A549 (cell line): Measurements from ENCODE around the gene MAPK12. TPM values are rescaled to one million over a fixed set of nuclear protein-coding genes. Genes with fewer than 3 reads are reported as not detected.
A peak's percentile ranks its signal among the peaks of the same experiment; 100 is the strongest.

Experiments used
- ATAC-seq, 2 experiments: fragments of 200-7000 bp in 1 of 2; fragments of >200 bp in 1 of 2; cut with Nextera tagmentation in 1 of 2; cut with Tn5 transposase in 1 of 2; 3 replicates each; pipeline versions ENCODE4 v1.8.0 to v1.9.1; 2018 to 2020; ENCODE audit warnings: mild to moderate bottlenecking in 1 of 2, moderate library complexity in 1 of 2
- CTCF ChIA-PET: fragments of 300-600 bp; sonication (Branson Sonifier 250); formaldehyde crosslinking; extraction: SDS; loops from one replicate; lab custom pipeline; 2021; ENCODE audit warnings: antibody characterized with exemption, inconsistent platforms; lab: Yijun Ruan, JAX
- POLR2A ChIA-PET: fragments of 350-600 bp; formaldehyde crosslinking; extraction: SDS; loops from one replicate; lab custom pipeline; 2021; ENCODE audit warnings: antibody characterized with exemption, inconsistent platforms; lab: Yijun Ruan, JAX
- DNase-seq, 2 experiments: peaks; one replicate each; pipeline versions ENCODE4 v3.0.0 to v3.0.0-alpha.2; 2011 to 2016; ENCODE audit warnings: low read depth in 1 of 2, low spot score in 1 of 2
- FAIRE-seq: peaks from 2 replicates; lab custom pipeline; 2011; peaks lifted over from hg19 to GRCh38; lab: Jason Lieb, UNC
- H3K27ac ChIP-seq, 2 experiments: fragments of >200 bp; sonication (Bioruptor Twin); formaldehyde crosslinking; 3 replicates each; pipeline ENCODE4 v1.5.1; 2016 to 2017
- H3K4me1 ChIP-seq: fragments of >200 bp; sonication (Bioruptor Twin); formaldehyde crosslinking; 3 replicates; pipeline ENCODE4 v1.6.1; 2016
- H3K4me2 ChIP-seq: fragments of >200 bp; sonication (Bioruptor Twin); formaldehyde crosslinking; 3 replicates; pipeline ENCODE4 v1.6.1; 2016
- H3K4me3 ChIP-seq: fragments of >200 bp; sonication (Bioruptor Twin); formaldehyde crosslinking; 3 replicates; pipeline ENCODE4 v1.5.1; 2016
- H3K9me3 ChIP-seq: fragments of >200 bp; sonication (Bioruptor Twin); formaldehyde crosslinking; 3 replicates; pipeline ENCODE4 v1.6.1; 2016
- BCL3 ChIP-seq: fragments of >200 bp; sonication (Bioruptor Twin); formaldehyde crosslinking; IDR thresholded peaks from 3 replicates; pipeline ENCODE4 v1.6.1; 2016
- EHF ChIP-seq: fragments of 250-450 bp; sonication (Bioruptor Pico); IDR thresholded peaks from 2 replicates; pipeline ENCODE4 v1.5.0; 2020; ENCODE audit warnings: mild to moderate bottlenecking
- FOXS1 ChIP-seq: fragments of 250-450 bp; sonication (Bioruptor Pico); IDR thresholded peaks from 2 replicates; pipeline ENCODE4 v1.5.0; 2020; ENCODE audit warnings: mild to moderate bottlenecking, moderate library complexity
- GATA3 ChIP-seq: IDR thresholded peaks from 2 replicates; pipeline ENCODE4 v1.6.1; 2012; ENCODE audit warnings: borderline replicate concordance
- HOXB13 ChIP-seq: fragments of 250-450 bp; sonication (Bioruptor Pico); IDR thresholded peaks from 2 replicates; pipeline ENCODE4 v1.5.0; 2020; ENCODE audit warnings: low read depth, mild to moderate bottlenecking, moderate library complexity
- MAX ChIP-seq: IDR thresholded peaks from 2 replicates; pipeline ENCODE4 v1.6.1; 2012
- NR3C1 ChIP-seq: fragments of >200 bp; sonication (Bioruptor Twin); formaldehyde crosslinking; IDR thresholded peaks from 3 replicates; pipeline ENCODE4 v1.6.1; 2017
- POLR2A ChIP-seq: IDR thresholded peaks from 2 replicates; pipeline ENCODE4 v1.6.1; 2012; ENCODE audit warnings: mild to moderate bottlenecking, low read length
- RAD21 ChIP-seq, 2 experiments: fragments of >200 bp in 1 of 2; sonication (Bioruptor Twin) in 1 of 2; formaldehyde crosslinking in 1 of 2; IDR thresholded peaks in 1 of 2; conservative IDR thresholded peaks in 1 of 2; 2 replicates in 1 of 2; 3 replicates in 1 of 2; pipeline ENCODE4 v1.6.1; 2012 to 2018; ENCODE audit warnings: inconsistent platforms in 1 of 2
- RFX5 ChIP-seq: fragments of 450-650 bp; IDR thresholded peaks from 2 replicates; pipeline ENCODE4 v1.7.1; 2014; ENCODE audit warnings: antibody characterized with exemption, mild to moderate bottlenecking, moderate library complexity
- RNF2 ChIP-seq: fragments of 200-600 bp; sonication (generic); IDR thresholded peaks from 2 replicates; pipeline ENCODE4 v1.6.1; 2016; ENCODE audit warnings: low read depth, mild to moderate bottlenecking, antibody characterized with exemption, moderate library complexity, borderline replicate concordance
- TFCP2L1 ChIP-seq: fragments of 250-450 bp; sonication (Bioruptor Pico); IDR thresholded peaks from 2 replicates; pipeline ENCODE4 v1.5.0; 2021; ENCODE audit warnings: mild to moderate bottlenecking
- TP53 ChIP-seq: fragments of 250-450 bp; sonication (Bioruptor Pico); IDR thresholded peaks from 2 replicates; pipeline ENCODE4 v1.5.0; 2021; ENCODE audit warnings: mild to moderate bottlenecking, moderate library complexity
- ZSCAN20 ChIP-seq: fragments of 250-450 bp; sonication (Bioruptor Pico); IDR thresholded peaks from 2 replicates; pipeline ENCODE4 v1.8.0; 2022; ENCODE audit warnings: mild to moderate bottlenecking, moderate library complexity
- WGBS: methylation state at CpG from one replicate; pipeline ENCODE4 v1.1.6; 2017; ENCODE audit errors: missing lambda C conversion rate; 5-methylcytosine and 5-hydroxymethylcytosine counted together
- polyA plus RNA-seq, 4 experiments: library from polyadenylated mRNA; depleted of rRNA in 3 of 4; stranded (reverse); fragments of >200 nt; fragmentation: RNase III in 1 of 4; extraction: RNeasy Plus Mini Kit Qiagen cat#74134 plus additional on column Dnase treatment in 1 of 4; gene quantifications; 2 replicates in 3 of 4; 3 replicates in 1 of 4; pipeline ENCODE4 v1.2.3, GENCODE V29; 2011 to 2017
- TF ChIP-seq, protein P1 (sequence below): fragments of >200 bp; sonication (Bioruptor Twin); formaldehyde crosslinking; IDR thresholded peaks from 3 replicates; pipeline ENCODE4 v1.5.1; 2016
- TF ChIP-seq, protein P2 (sequence below): fragments of 200-600 bp; sonication (generic); IDR thresholded peaks from 2 replicates; pipeline ENCODE4 v1.6.1; 2016; ENCODE audit warnings: antibody characterized with exemption, mild to moderate bottlenecking, moderate library complexity

Gene MAPK12
- polyA plus RNA-seq, 2 of the 4 experiments (the other 2 are of a cell fraction) = 12.5 to 25.8 TPM

DNA sequence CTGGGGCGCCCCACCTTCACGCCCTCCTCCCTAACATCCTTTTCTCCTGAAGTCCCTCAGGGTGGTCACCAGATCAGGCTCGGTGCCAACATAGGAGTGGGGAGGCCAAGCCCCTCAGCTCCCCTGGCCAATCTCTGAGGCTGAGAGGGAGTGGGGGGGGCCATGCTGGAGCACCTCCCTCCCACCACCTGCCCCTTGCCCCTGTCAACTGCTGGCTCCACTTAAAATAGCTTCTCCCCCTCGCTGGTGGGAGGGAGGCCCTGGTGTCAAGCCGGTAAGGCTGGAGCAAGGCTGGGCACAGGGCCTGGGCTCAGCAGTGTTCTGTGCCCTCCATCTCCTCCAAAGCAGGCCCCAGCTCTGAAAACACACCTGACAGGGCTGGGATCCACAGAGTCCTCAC, 41.1 kb upstream of the MAPK12 start:
- ATAC-seq (no peak), DNase-seq (no peak), FAIRE-seq (no peak)
- peak overlapping the region; percentile 98 to 100 for H3K27ac ChIP-seq
- peak overlapping the region; percentile 96 for H3K4me2 ChIP-seq
- no peaks in the 10 kb centered on the region for H3K9me3 ChIP-seq
- no peak for TF ChIP-seq RNF2
- TF ChIP-seq TP53 (CRISPR knock-in tag) = no peak
- TF ChIP-seq, protein P1, sequence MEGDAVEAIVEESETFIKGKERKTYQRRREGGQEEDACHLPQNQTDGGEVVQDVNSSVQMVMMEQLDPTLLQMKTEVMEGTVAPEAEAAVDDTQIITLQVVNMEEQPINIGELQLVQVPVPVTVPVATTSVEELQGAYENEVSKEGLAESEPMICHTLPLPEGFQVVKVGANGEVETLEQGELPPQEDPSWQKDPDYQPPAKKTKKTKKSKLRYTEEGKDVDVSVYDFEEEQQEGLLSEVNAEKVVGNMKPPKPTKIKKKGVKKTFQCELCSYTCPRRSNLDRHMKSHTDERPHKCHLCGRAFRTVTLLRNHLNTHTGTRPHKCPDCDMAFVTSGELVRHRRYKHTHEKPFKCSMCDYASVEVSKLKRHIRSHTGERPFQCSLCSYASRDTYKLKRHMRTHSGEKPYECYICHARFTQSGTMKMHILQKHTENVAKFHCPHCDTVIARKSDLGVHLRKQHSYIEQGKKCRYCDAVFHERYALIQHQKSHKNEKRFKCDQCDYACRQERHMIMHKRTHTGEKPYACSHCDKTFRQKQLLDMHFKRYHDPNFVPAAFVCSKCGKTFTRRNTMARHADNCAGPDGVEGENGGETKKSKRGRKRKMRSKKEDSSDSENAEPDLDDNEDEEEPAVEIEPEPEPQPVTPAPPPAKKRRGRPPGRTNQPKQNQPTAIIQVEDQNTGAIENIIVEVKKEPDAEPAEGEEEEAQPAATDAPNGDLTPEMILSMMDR = no peak
- TF ChIP-seq RAD21 (conservative IDR thresholded peaks at IDR 0.05 in 1 of 2, IDR thresholded peaks at IDR 0.05 in 1 of 2) = no peak
- no peak for TF ChIP-seq EHF (CRISPR knock-in tag)
- no peak for TF ChIP-seq MAX
- ChIA-PET POLR2A (no interaction called here), CTCF (interaction anchor here (0.8 to 5.7 kb wide), 5 partner anchors 9 to 39 kb away, joined by 3 to 57 read pairs (median 6); partner anchors contain the start of gene DENND6B)
- peaks cover 70% of the 10 kb centered on the region for H3K4me1 ChIP-seq
- WGBS = 60% methylated on average over 1 of the region's 5 CpGs
- H3K4me3 ChIP-seq = no peak overlapping the region

DNA sequence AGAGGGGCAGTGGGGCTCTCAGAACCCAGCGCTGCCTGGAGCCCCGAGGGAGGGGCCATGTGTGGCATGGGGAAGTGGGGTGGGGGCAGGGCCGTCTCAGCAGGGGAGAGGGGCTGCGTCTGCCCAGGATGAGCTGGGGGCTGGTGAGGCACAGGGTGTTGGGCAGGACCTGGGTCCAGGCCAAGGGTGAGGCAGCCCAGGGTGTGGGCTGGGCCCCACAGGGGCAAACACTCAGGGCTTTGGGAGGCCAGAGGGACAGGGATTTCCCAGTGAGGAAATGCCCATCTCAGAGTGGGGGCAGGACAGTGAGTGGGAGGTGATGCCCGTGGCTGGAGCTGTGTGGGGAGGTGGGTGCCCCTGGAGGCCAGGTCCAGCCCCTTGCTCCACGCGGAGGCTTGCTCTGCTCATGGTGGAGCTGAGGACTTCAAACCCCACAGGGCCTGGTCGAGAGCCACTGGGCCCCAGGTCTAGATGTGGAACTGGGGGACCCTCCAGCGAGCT, 40.6 kb upstream of the MAPK12 start:
- CTCF ChIA-PET = interaction anchor here (0.8 to 5.7 kb wide), 5 partner anchors 8 to 40 kb away, joined by 3 to 57 read pairs (median 6); partner anchors contain the start of gene DENND6B
- 0 out of 6 replicates have a peak, but pooled peaks of 1 of the 2 experiments have one; percentile 5 for ATAC-seq
- WGBS = 25% methylated on average over 4 of the region's 9 CpGs

GRCh38 chr22:50301581-50301991, 40.1 kb upstream of the MAPK12 start:
- H3K4me2 ChIP-seq = peak overlapping the region; percentile 96
- TF ChIP-seq, protein P1 = no peak
- TF ChIP-seq, all 56 proteins: peak for 0
- DNase-seq (no peak), FAIRE-seq (no peak), ATAC-seq (no peak)
- H3K4me1 ChIP-seq = peaks cover 79% of the 10 kb centered on the region
- 29% methylated on average over 1 of the region's 17 CpGs for WGBS
- ChIA-PET POLR2A (no interaction called here), CTCF (interaction anchor here (1.6 to 5.6 kb wide), 4 partner anchors 25 to 40 kb away, joined by 5 to 33 read pairs (median 8); partner anchors contain the start of gene DENND6B)
- peak overlapping the region; percentile 98 to 100 for H3K27ac ChIP-seq
- no peaks in the 10 kb centered on the region for H3K9me3 ChIP-seq
- H3K4me3 ChIP-seq = no peak overlapping the region

More for the DNA sequence above, 40.6 kb upstream of the MAPK12 start:
- peaks cover 74% of the 10 kb centered on the region for H3K4me1 ChIP-seq
- DNase-seq (no peak), FAIRE-seq (no peak)
- TF ChIP-seq ZSCAN20 (CRISPR knock-in tag) = no peak
- TF ChIP-seq RFX5 = no peak
- TF ChIP-seq MAX = peak; percentile 20; the same call in 1 of the 2 replicates
- 0 out of 2 replicates have a peak, but pooled peaks have one; percentile 21 for TF ChIP-seq GATA3
- TF ChIP-seq EHF (CRISPR knock-in tag) = no peak
- TF ChIP-seq POLR2A = no peak
- no peak for TF ChIP-seq FOXS1
- peak overlapping the region; percentile 98 to 100 for H3K27ac ChIP-seq
- no peaks in the 10 kb centered on the region for H3K9me3 ChIP-seq
- peak overlapping the region; percentile 96 for H3K4me2 ChIP-seq
- H3K4me3 ChIP-seq = no peak overlapping the region
- POLR2A ChIA-PET = no interaction called here

- FAIRE-seq (no peak), ATAC-seq (no peak), DNase-seq (no peak)
- POLR2A ChIA-PET = no interaction called here
- Histone ChIP-seq H3K4me2 (peak overlapping the region; percentile 96; the same call in 2 of the 3 replicates), H3K4me1 (peaks cover 85% of the 10 kb centered on the region), H3K9me3 (no peaks in the 10 kb centered on the region), H3K27ac (peak overlapping the region in 1 of 2 experiments; percentile 100; a peak in 3 of 6 replicates), H3K4me3 (no peak overlapping the region)
- WGBS = 89% methylated on average over 9 of the region's 14 CpGs
- CTCF ChIA-PET = interaction anchor here (1.7 to 5.6 kb wide), 4 partner anchors 25 to 41 kb away, joined by 5 to 33 read pairs (median 9); partner anchors contain the start of gene DENND6B
- no peak for TF ChIP-seq TFCP2L1 (CRISPR knock-in tag)
- TF ChIP-seq NR3C1 = no peak
- TF ChIP-seq BCL3 = no peak
- no peak for TF ChIP-seq RNF2
- no peak for TF ChIP-seq HOXB13
- TF ChIP-seq, protein P2, sequence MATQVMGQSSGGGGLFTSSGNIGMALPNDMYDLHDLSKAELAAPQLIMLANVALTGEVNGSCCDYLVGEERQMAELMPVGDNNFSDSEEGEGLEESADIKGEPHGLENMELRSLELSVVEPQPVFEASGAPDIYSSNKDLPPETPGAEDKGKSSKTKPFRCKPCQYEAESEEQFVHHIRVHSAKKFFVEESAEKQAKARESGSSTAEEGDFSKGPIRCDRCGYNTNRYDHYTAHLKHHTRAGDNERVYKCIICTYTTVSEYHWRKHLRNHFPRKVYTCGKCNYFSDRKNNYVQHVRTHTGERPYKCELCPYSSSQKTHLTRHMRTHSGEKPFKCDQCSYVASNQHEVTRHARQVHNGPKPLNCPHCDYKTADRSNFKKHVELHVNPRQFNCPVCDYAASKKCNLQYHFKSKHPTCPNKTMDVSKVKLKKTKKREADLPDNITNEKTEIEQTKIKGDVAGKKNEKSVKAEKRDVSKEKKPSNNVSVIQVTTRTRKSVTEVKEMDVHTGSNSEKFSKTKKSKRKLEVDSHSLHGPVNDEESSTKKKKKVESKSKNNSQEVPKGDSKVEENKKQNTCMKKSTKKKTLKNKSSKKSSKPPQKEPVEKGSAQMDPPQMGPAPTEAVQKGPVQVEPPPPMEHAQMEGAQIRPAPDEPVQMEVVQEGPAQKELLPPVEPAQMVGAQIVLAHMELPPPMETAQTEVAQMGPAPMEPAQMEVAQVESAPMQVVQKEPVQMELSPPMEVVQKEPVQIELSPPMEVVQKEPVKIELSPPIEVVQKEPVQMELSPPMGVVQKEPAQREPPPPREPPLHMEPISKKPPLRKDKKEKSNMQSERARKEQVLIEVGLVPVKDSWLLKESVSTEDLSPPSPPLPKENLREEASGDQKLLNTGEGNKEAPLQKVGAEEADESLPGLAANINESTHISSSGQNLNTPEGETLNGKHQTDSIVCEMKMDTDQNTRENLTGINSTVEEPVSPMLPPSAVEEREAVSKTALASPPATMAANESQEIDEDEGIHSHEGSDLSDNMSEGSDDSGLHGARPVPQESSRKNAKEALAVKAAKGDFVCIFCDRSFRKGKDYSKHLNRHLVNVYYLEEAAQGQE = no peak
These were observed 39.3 kb upstream of the MAPK12 start for GRCh38 chr22:50300620-50301257.
